ENCODE measurements around the gene IGSF9. TPM values are rescaled to one million over a fixed set of nuclear protein-coding genes. Genes with fewer than 3 reads are reported as not detected.

Gene IGSF9
- total and polyA plus RNA-seq, 10 of the 15 experiments (the other 5 are each of a cell fraction or from before 2014, with no cell fraction given), result 0.04 to 0.07 TPM; not detected in 8

DNA sequence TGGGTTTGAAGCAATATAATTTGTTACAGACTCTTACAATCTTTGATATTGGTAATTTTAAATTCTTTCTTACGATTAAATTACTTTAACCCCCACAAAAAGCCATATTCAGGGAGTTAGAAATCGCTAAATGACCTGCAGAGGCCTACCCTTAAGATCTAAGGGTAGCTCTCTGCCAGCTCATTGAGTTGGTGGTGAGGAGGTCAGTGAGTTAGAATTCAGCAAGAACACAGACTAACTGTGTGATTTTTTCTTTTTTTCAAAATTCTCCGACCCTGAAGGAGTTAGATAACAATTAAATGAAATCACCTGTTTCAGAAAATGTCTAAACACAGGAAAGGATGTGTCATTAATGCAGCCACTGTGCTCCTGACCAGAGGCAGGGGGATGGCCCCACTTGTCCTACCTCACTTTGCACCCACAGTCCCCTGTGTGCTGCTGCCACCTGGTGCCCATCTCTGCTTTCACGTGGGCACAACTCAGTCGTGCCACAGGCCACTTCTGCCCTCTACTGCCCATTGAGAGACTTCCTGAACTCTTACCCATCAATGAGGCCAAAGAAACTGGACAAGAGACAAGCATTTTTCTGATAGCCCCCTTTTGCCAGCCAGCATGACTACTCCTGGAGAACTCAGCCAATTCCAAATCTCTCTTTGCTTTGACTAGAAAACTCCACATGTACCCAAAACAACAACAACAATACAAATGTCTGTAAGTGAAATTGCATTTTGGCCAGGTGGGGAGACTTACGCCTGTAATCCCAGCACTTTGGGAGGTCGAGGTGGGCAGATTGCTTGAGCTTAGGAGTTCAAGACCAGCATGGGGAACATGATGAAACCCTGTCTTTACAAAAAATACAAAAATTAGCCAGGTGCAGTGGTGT, 53.9 kb downstream of the IGSF9 start (continued):
- TF ChIP-seq STAT3 (IDR thresholded peaks at IDR 0.05; ENCODE audit: low read depth, low read length) (no peak), ELK1 (IDR thresholded peaks at IDR 0.05; ENCODE audit: low read depth, low read length) (no peak), ZNF622 (IDR thresholded peaks at IDR 0.05) (no peak), ATF3 (IDR thresholded peaks at IDR 0.05; ENCODE audit: borderline replicate concordance, extremely low read depth, low read depth, low read length) (peak; percentile 52; the same call in 1 of the 2 replicates), SRF (IDR thresholded peaks at IDR 0.05; ENCODE audit: low read depth in 2 of 2, low read length in 2 of 2) (no peak), IRF3 (IDR thresholded peaks at IDR 0.05) (no peak), TARDBP (IDR thresholded peaks at IDR 0.05; ENCODE audit: borderline replicate concordance) (no peak), PAX8 (IDR thresholded peaks at IDR 0.05) (no peak), EP300 (IDR thresholded peaks at IDR 0.05; ENCODE audit: borderline replicate concordance in 1 of 2, control insufficient read depth in 1 of 2, low read depth in 2 of 2, low read length in 2 of 2) (no peak), CHD1 (IDR thresholded peaks at IDR 0.05; ENCODE audit: low read depth, low read length) (no peak), KDM1A (IDR thresholded peaks at IDR 0.05; ENCODE audit: borderline replicate concordance) (no peak), CEBPZ (IDR thresholded peaks at IDR 0.05; ENCODE audit: low read depth, low read length) (no peak), TBL1XR1 (IDR thresholded peaks at IDR 0.05; ENCODE audit: low read depth, low read length) (no peak), ATF7 (IDR thresholded peaks at IDR 0.05; ENCODE audit: low read depth) (no peak; the same call in 1 of the 2 replicates), YY1 (IDR thresholded peaks at IDR 0.05; ENCODE audit: low read depth, low read length) (peak; percentile 73; the same call in 1 of the 2 replicates), ZNF207 (IDR thresholded peaks at IDR 0.05; ENCODE audit: borderline replicate concordance) (peak; percentile 56; the same call in 1 of the 2 replicates), CREM (IDR thresholded peaks at IDR 0.05; ENCODE audit: low read depth) (no peak)
- TF ChIP-seq, protein P1, sequence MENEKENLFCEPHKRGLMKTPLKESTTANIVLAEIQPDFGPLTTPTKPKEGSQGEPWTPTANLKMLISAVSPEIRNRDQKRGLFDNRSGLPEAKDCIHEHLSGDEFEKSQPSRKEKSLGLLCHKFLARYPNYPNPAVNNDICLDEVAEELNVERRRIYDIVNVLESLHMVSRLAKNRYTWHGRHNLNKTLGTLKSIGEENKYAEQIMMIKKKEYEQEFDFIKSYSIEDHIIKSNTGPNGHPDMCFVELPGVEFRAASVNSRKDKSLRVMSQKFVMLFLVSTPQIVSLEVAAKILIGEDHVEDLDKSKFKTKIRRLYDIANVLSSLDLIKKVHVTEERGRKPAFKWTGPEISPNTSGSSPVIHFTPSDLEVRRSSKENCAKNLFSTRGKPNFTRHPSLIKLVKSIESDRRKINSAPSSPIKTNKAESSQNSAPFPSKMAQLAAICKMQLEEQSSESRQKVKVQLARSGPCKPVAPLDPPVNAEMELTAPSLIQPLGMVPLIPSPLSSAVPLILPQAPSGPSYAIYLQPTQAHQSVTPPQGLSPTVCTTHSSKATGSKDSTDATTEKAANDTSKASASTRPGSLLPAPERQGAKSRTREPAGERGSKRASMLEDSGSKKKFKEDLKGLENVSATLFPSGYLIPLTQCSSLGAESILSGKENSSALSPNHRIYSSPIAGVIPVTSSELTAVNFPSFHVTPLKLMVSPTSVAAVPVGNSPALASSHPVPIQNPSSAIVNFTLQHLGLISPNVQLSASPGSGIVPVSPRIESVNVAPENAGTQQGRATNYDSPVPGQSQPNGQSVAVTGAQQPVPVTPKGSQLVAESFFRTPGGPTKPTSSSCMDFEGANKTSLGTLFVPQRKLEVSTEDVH (IDR thresholded peaks at IDR 0.05; ENCODE audit: low read depth, partially characterized antibody), result no peak
- TF ChIP-seq, protein P2, sequence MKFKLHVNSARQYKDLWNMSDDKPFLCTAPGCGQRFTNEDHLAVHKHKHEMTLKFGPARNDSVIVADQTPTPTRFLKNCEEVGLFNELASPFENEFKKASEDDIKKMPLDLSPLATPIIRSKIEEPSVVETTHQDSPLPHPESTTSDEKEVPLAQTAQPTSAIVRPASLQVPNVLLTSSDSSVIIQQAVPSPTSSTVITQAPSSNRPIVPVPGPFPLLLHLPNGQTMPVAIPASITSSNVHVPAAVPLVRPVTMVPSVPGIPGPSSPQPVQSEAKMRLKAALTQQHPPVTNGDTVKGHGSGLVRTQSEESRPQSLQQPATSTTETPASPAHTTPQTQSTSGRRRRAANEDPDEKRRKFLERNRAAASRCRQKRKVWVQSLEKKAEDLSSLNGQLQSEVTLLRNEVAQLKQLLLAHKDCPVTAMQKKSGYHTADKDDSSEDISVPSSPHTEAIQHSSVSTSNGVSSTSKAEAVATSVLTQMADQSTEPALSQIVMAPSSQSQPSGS (IDR thresholded peaks at IDR 0.05; ENCODE audit: low read length), result no peak
